ENCODE measurements around the gene PTTG1. TPM values are rescaled to one million over a fixed set of nuclear protein-coding genes. Genes with fewer than 3 reads are reported as not detected.

PTTG1 gene
- total and polyA plus RNA-seq, 3 experiments from 2014 or later, result 40.2 to 82.2 (median 79.8) TPM

DNA sequence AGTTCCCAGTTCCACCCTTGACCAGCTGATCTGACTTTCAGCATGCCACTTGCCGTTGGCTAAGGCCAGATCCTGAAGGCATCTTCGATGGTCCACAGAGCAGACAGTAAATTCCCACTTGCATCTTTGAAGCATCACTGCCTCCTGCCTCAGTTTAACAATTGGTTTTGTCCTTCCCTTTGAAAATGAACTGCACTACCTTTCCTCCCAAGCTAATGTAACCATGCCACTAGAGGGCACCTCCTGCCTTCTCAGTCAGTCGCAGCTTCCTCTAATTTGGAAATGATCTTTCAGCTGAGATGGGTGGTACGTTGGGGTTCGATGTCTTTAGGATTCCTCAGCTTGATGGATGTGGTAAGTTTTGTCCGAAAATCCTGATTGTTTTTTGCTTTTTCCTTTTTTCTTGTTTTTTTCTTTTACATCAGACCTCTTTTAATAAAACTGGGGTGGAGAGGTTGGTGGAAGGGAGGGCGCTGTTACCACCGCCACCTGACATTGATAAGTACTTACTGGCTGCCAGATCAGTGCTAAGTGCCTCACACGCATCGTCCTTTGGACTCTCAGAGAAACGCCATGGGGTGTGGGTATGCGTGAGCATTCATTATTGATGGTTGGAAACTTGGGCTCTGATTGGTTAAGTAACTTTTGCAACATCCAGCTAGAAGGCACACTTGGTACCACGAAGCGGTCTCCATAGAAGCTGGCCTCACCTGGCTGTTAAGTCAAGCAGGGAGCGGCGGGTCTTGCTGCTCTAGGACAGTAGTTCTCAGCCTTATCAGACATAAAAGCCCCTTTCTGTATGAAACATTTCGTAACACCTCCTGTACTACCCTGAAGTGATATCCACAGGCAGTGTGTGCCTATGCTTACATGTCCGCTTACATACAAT, 16.9 kb downstream of the PTTG1 start:
- Mint-ChIP-seq H3K27me3 (peaks cover 2 to 13% of the 10 kb centered on the region in 2 donors), H3K4me3 (peak overlapping the region; percentile 85 to 98 (median 92)), H3K36me3 (peaks cover 0 to 4% (median 0%) of the 10 kb centered on the region in 3 donors), H3K27ac (peak overlapping the region; percentile 65 to 97 (median 86)), H3K9me3 (no peaks in the 10 kb centered on the region), H3K4me1 (peaks cover 12 to 20% (median 14%) of the 10 kb centered on the region in 3 donors)
- H3K27me3 ChIP-seq (ENCODE audit: insufficient read depth, low read length, poor library complexity, severe bottlenecking), result no peaks in the 10 kb centered on the region
- no peaks in the 10 kb centered on the region for H3K4me1 ChIP-seq (ENCODE audit: insufficient read depth, low read length)
- DNase-seq, result peak; percentile 19 to 65 (median 56)
- peak overlapping the region; percentile 69 for H3K4me3 ChIP-seq (ENCODE audit: low read length)
- H3K27ac ChIP-seq (ENCODE audit: low read depth, low read length), result peak overlapping the region; percentile 49
- H3K9me3 ChIP-seq (ENCODE audit: low read length), result no peaks in the 10 kb centered on the region
- CTCF ChIA-PET, result interaction anchor here (0.6 to 5.7 kb wide), 31 partner anchors 9 to 518 kb away, joined by 3 to 155 read pairs (median 5); partner anchors contain the start of genes FAM200C, PTTG1 and SLU7
- no peaks in the 10 kb centered on the region for H3K36me3 ChIP-seq (ENCODE audit: insufficient read depth, low read length)
- POLR2A ChIA-PET, result interaction anchor here (0.6 to 1.8 kb wide), 5 partner anchors 13 to 28 kb away, joined by 3 to 11 read pairs (median 4); partner anchors contain the start of genes PTTG1 and SLU7

DNA sequence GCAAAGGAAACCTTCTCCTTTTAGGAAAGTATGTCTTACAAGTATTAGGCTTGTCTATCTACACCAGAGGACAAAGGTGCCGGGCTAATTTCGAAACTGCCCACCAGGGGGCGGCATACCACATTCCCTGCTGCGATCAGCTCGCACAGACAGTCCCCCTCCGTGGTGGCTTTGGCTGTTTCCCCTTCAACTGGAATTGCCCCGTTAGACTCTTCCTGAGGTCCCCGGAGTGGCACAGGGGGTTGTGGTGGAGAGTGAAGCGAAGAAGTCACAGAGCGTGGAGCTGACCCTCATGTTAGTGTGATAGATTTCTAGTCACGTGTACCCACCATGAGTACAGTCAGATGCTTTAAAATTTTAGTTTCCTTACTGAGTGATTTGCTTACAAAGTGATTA, 17.5 kb downstream of the PTTG1 start:
- ChIA-PET POLR2A (interaction anchor here (0.6 to 1.8 kb wide), 4 partner anchors 14 to 21 kb away, joined by 3 to 7 read pairs (median 4); partner anchors contain the start of genes PTTG1 and SLU7), CTCF (interaction anchor here (0.8 to 5.7 kb wide), 25 partner anchors 9 to 539 kb away, joined by 3 to 155 read pairs (median 8); partner anchors contain the start of genes FAM200C, PTTG1 and SLU7)
- peak; percentile 79 to 90 (median 84) for DNase-seq
- no peaks in the 10 kb centered on the region for H3K9me3 Mint-ChIP-seq
- H3K36me3 Mint-ChIP-seq, result peaks cover 0 to 4% (median 0%) of the 10 kb centered on the region in 3 donors
- peak overlapping the region; percentile 65 to 97 (median 86) for H3K27ac Mint-ChIP-seq
- Histone ChIP-seq H3K36me3 (ENCODE audit: insufficient read depth, low read length) (no peaks in the 10 kb centered on the region), H3K27ac (ENCODE audit: low read depth, low read length) (peak overlapping the region; percentile 49), H3K4me1 (ENCODE audit: insufficient read depth, low read length) (no peaks in the 10 kb centered on the region), H3K4me3 (ENCODE audit: low read length) (peak overlapping the region; percentile 69), H3K27me3 (ENCODE audit: insufficient read depth, low read length, poor library complexity, severe bottlenecking) (no peaks in the 10 kb centered on the region), H3K9me3 (ENCODE audit: low read length) (no peaks in the 10 kb centered on the region)
- H3K4me3 Mint-ChIP-seq, result peak overlapping the region; percentile 85 to 98 (median 92)
- H3K4me1 Mint-ChIP-seq, result peaks cover 12 to 20% (median 14%) of the 10 kb centered on the region in 3 donors
- H3K27me3 Mint-ChIP-seq, result peaks cover 2 to 13% of the 10 kb centered on the region in 2 donors

DNA sequence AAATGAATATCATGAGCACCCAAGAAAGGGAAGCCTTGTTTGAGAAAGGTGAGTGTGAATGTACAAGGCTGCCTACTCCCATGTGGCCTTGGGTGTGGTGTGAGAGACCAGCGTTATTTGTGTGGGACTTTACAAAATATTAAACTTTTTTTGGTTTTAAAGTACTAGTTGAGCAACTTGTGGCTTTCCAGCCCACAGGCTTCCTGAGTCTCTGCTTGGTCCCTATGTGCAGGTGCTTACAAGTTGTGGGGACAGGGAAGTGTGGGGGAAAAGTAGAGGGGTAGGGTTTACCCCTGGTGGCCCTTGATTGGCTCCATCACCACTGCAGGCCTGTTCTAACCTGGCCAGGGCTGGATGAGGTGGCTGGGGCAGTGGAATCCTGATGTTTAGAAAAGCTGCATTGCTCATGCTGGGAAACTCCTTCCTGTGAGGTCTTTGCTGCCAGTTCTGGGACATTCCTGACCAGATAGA, 19.7 kb downstream of the PTTG1 start:
- peak overlapping the region in 2 of 8 donors; percentile 27 to 66 for H3K27ac Mint-ChIP-seq
- H3K4me3 Mint-ChIP-seq, result no peak overlapping the region
- peaks cover 2 to 4% of the 10 kb centered on the region in 2 donors for H3K27me3 Mint-ChIP-seq
- no peaks in the 10 kb centered on the region for H3K9me3 Mint-ChIP-seq
- peaks cover 0 to 4% (median 0%) of the 10 kb centered on the region in 3 donors for H3K36me3 Mint-ChIP-seq
- H3K36me3 ChIP-seq (ENCODE audit: insufficient read depth, low read length), result no peaks in the 10 kb centered on the region
- no peak overlapping the region for H3K27ac ChIP-seq (ENCODE audit: low read depth, low read length)
- peaks cover 12 to 20% (median 19%) of the 10 kb centered on the region in 3 donors for H3K4me1 Mint-ChIP-seq
- H3K27me3 ChIP-seq (ENCODE audit: insufficient read depth, low read length, poor library complexity, severe bottlenecking), result no peaks in the 10 kb centered on the region
- H3K4me3 ChIP-seq (ENCODE audit: low read length), result no peak overlapping the region
- ChIA-PET POLR2A (no interaction called here), CTCF (interaction anchor here (2.0 to 5.7 kb wide), 4 partner anchors 17 to 67 kb away, joined by 7 to 155 read pairs (median 84); partner anchors contain the start of genes PTTG1 and SLU7)
- no peak for DNase-seq
- no peaks in the 10 kb centered on the region for H3K9me3 ChIP-seq (ENCODE audit: low read length)
- no peaks in the 10 kb centered on the region for H3K4me1 ChIP-seq (ENCODE audit: insufficient read depth, low read length)

DNA sequence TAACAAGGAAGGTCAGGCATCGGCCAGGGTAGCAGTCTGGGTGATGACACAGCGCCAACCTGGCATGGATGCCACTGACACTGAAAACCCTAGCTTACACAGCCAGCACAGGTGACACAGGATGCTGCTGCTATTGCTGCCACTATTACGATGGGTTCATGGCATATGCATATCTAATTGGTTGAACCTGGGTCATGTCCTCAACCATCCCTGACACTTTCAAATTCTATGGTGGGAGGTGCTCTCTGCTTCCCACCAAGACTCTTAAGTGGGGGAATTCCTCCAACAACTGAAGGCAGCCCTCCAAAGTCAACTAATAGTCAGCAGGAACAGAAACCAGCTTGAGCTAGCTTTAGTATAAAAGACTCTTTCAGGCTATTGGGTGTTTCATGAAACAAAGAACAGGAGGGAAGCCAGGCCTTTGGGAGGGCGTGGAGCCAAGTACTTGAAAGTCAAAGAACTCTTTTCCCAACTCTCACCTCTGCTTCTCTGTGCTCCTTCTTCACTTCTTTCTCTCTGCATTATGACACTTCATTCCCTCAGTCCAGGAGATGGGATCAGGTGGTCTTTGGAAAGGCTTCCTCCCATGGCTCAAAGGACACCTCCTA, 21.3 kb downstream of the PTTG1 start:
- no peaks in the 10 kb centered on the region for H3K4me1 ChIP-seq (ENCODE audit: insufficient read depth, low read length)
- H3K36me3 ChIP-seq (ENCODE audit: insufficient read depth, low read length), result no peaks in the 10 kb centered on the region
- POLR2A ChIA-PET, result no interaction called here
- Mint-ChIP-seq H3K4me3 (no peak overlapping the region), H3K27me3 (no peaks in the 10 kb centered on the region), H3K4me1 (peaks cover 12 to 20% (median 19%) of the 10 kb centered on the region in 3 donors), H3K9me3 (no peaks in the 10 kb centered on the region), H3K27ac (peak overlapping the region in 2 of 8 donors; percentile 37 to 44), H3K36me3 (peaks cover 0 to 4% (median 0%) of the 10 kb centered on the region in 3 donors)
- H3K9me3 ChIP-seq (ENCODE audit: low read length), result no peaks in the 10 kb centered on the region
- CTCF ChIA-PET, result interaction anchor here (2.0 to 4.8 kb wide), 2 partner anchors 18 to 25 kb away, joined by 7 to 64 read pairs; no protein-coding TSS in a partner anchor
- DNase-seq, result no peak
- H3K27ac ChIP-seq (ENCODE audit: low read depth, low read length), result no peak overlapping the region
- no peaks in the 10 kb centered on the region for H3K27me3 ChIP-seq (ENCODE audit: insufficient read depth, low read length, poor library complexity, severe bottlenecking)
- H3K4me3 ChIP-seq (ENCODE audit: low read length), result no peak overlapping the region

DNA sequence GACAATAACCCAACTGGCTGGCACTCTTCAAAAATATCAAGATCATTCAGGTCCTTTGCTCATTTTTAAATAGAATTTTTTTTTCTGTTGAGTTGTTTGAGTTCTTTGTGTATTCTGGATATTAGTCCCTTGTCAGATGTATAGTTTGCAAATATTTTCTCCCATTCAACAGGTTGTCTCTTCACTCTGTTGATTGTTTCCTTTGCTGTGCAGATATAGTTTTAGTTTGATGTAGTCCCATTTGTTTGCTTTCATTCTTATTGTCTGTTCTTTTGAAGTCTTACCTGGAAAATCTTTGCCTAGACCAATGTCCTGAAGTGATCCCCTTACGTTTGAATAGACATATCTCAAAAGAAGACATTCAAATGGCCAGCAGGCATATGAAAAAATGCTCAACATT, 22.8 kb downstream of the PTTG1 start:
- Mint-ChIP-seq H3K27ac (no peak overlapping the region), H3K9me3 (no peaks in the 10 kb centered on the region), H3K36me3 (no peaks in the 10 kb centered on the region), H3K27me3 (no peaks in the 10 kb centered on the region), H3K4me1 (peaks cover 10 to 15% (median 13%) of the 10 kb centered on the region in 3 donors), H3K4me3 (no peak overlapping the region)
- no peak for DNase-seq
- ChIA-PET CTCF (no interaction called here), POLR2A (no interaction called here)
- Histone ChIP-seq H3K27me3 (ENCODE audit: insufficient read depth, low read length, poor library complexity, severe bottlenecking) (no peaks in the 10 kb centered on the region), H3K36me3 (ENCODE audit: insufficient read depth, low read length) (no peaks in the 10 kb centered on the region), H3K4me1 (ENCODE audit: insufficient read depth, low read length) (no peaks in the 10 kb centered on the region), H3K9me3 (ENCODE audit: low read length) (no peaks in the 10 kb centered on the region), H3K4me3 (ENCODE audit: low read length) (no peak overlapping the region), H3K27ac (ENCODE audit: low read depth, low read length) (no peak overlapping the region)

DNA sequence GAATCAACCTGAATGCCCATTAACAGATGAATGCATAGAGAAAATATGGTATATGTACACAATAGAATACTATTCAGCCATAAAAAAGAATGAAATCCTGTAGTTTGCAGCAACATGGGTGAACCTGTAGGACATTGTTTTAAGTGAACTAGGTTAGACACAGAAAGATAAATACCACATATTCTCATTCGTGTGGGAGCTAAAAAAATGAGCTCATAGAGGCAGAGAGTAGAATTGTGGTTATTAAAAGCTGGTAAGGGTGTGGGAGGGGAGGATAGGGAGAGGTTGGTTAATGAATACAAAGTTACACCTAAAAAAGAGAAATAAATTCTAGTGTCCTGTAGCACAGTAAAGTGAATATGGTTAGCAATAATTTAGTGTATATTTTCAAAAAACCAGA, 23.5 kb downstream of the PTTG1 start:
- H3K27me3 Mint-ChIP-seq, result peaks cover 0 to 3% of the 10 kb centered on the region in 2 donors
- Histone ChIP-seq H3K9me3 (ENCODE audit: low read length) (no peaks in the 10 kb centered on the region), H3K4me3 (ENCODE audit: low read length) (no peak overlapping the region), H3K4me1 (ENCODE audit: insufficient read depth, low read length) (no peaks in the 10 kb centered on the region), H3K27me3 (ENCODE audit: insufficient read depth, low read length, poor library complexity, severe bottlenecking) (no peaks in the 10 kb centered on the region), H3K27ac (ENCODE audit: low read depth, low read length) (no peak overlapping the region), H3K36me3 (ENCODE audit: insufficient read depth, low read length) (no peaks in the 10 kb centered on the region)
- H3K9me3 Mint-ChIP-seq, result no peaks in the 10 kb centered on the region
- no peak overlapping the region for H3K27ac Mint-ChIP-seq
- H3K4me3 Mint-ChIP-seq, result no peak overlapping the region
- no peak for DNase-seq
- POLR2A ChIA-PET, result no interaction called here
- peaks cover 11 to 19% (median 13%) of the 10 kb centered on the region in 3 donors for H3K4me1 Mint-ChIP-seq
- CTCF ChIA-PET, result no interaction called here
- H3K36me3 Mint-ChIP-seq, result peaks cover 0 to 4% (median 0%) of the 10 kb centered on the region in 3 donors

DNA sequence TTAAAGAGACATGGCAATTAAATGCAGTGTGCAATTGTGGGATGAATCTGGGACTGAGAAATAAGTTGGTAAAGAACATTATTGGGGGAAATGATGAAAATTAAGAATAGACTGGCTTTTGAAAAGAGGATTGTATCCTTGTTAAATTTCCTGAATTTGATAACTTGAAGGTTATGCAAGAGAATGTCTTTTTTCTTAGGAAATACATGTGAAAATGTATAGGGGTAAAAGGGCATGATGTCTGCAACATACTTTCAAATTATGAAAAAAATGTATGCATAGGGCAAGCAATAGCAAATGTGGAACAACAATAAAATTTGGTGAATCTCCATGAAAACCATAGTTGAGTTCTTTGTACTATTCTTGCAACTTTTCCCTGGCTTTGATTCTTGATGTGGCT, 24.1 kb downstream of the PTTG1 start:
- DNase-seq, result no peak
- Mint-ChIP-seq H3K4me3 (no peak overlapping the region), H3K27ac (no peak overlapping the region), H3K27me3 (peaks cover 0 to 3% of the 10 kb centered on the region in 2 donors), H3K9me3 (no peaks in the 10 kb centered on the region), H3K36me3 (peaks cover 0 to 4% (median 0%) of the 10 kb centered on the region in 3 donors), H3K4me1 (peaks cover 13 to 25% (median 17%) of the 10 kb centered on the region in 3 donors)
- Histone ChIP-seq H3K27ac (ENCODE audit: low read depth, low read length) (no peak overlapping the region), H3K27me3 (ENCODE audit: insufficient read depth, low read length, poor library complexity, severe bottlenecking) (no peaks in the 10 kb centered on the region), H3K4me1 (ENCODE audit: insufficient read depth, low read length) (no peaks in the 10 kb centered on the region), H3K9me3 (ENCODE audit: low read length) (no peaks in the 10 kb centered on the region), H3K4me3 (ENCODE audit: low read length) (no peak overlapping the region), H3K36me3 (ENCODE audit: insufficient read depth, low read length) (no peaks in the 10 kb centered on the region)
- ChIA-PET POLR2A (no interaction called here), CTCF (no interaction called here)
